B cell (primary cell): ENCODE data around the gene PMM1. TPM values are rescaled to one million over a fixed set of nuclear protein-coding genes. Genes with fewer than 3 reads are reported as not detected.

Experiments used
- ATAC-seq: fragments of 200-7000 bp; cut with Tn5 transposase; one replicate; pipeline ENCODE4 v1.10.0; 2021; ENCODE audit warnings: low read depth, mild to moderate bottlenecking, moderate number of reproducible peaks, moderate library complexity
- CTCF ChIA-PET: fragments of 350-600 bp; sonication (Branson Sonifier 250); formaldehyde crosslinking; loops from one replicate; lab custom pipeline; 2021; ENCODE audit warnings: antibody characterized with exemption, inconsistent platforms; lab: Charles Lee
- POLR2A ChIA-PET: fragments of 350-600 bp; sonication (Branson Sonifier 250); formaldehyde crosslinking; loops from one replicate; lab custom pipeline; 2021; ENCODE audit warnings: antibody characterized with exemption; lab: Charles Lee
- DNase-seq: peaks from one replicate; pipeline ENCODE4 v3.0.0; 2013
- H2AFZ ChIP-seq: 2 replicates; pipeline ENCODE4 v1.6.1; 2012; ENCODE audit warnings: mild to moderate bottlenecking, low read depth, low read length; ENCODE audit not compliant: insufficient read depth, poor library complexity, severe bottlenecking
- H3K27ac ChIP-seq, 2 donors: 1 replicate in 1 of 2; 2 replicates in 1 of 2; pipeline ENCODE4 v1.5.1; 2012 to 2013; ENCODE audit warnings: low read length in 2 of 2, mild to moderate bottlenecking in 2 of 2, moderate library complexity in 1 of 2
- H3K27me3 ChIP-seq, 4 experiments: fragments of 200-600 bp in 1 of 4; sonication (generic) in 1 of 4; replicated peaks in 1 of 4; 1 replicate in 2 of 4; 2 replicates in 2 of 4; pipeline versions ENCODE4 v1.6.1 to v1.7.0; 2013 to 2016; ENCODE audit warnings: low read length in 3 of 4, mild to moderate bottlenecking in 2 of 4, mixed read lengths in 1 of 4, moderate library complexity in 1 of 4; ENCODE audit not compliant: insufficient read depth in 4 of 4, control insufficient read depth in 3 of 4; ENCODE audit errors: control extremely low read depth in 1 of 4
- H3K36me3 ChIP-seq, 2 experiments: replicated peaks in 1 of 2; 1 replicate in 1 of 2; 2 replicates in 1 of 2; pipeline versions ENCODE4 v1.6.1 to v1.7.1; 2013; ENCODE audit warnings: low read length in 1 of 2; ENCODE audit not compliant: insufficient read depth in 2 of 2, control insufficient read depth in 1 of 2; ENCODE audit errors: control extremely low read depth in 1 of 2, extremely low read depth in 1 of 2
- H3K4me1 ChIP-seq, 2 donors: fragments of 200-600 bp in 1 of 2; sonication (generic) in 1 of 2; 1 replicate in 1 of 2; 2 replicates in 1 of 2; pipeline versions ENCODE4 v1.5.1 to v1.6.1; 2013 to 2017; ENCODE audit warnings: low read length in 2 of 2; ENCODE audit not compliant: control insufficient read depth in 2 of 2, insufficient read depth in 2 of 2
- H3K4me2 ChIP-seq: replicated peaks from 2 replicates; pipeline ENCODE3; 2012; ENCODE audit warnings: mild to moderate bottlenecking, low read depth, low read length; ENCODE audit not compliant: poor library complexity, severe bottlenecking
- H3K4me3 ChIP-seq, 5 experiments: fragments of 200-600 bp in 1 of 5; sonication (generic) in 1 of 5; 1 replicate in 3 of 5; 2 replicates in 2 of 5; pipeline versions ENCODE4 v1.5.1 to v1.7.0; 2011 to 2016; ENCODE audit warnings: low read length in 4 of 5, mild to moderate bottlenecking in 4 of 5, low read depth in 2 of 5, control low read depth in 1 of 5, moderate library complexity in 1 of 5; ENCODE audit not compliant: insufficient read depth in 1 of 5; ENCODE audit errors: control extremely low read depth in 1 of 5, extremely low read depth in 1 of 5
- H3K79me2 ChIP-seq: fragments of 200-600 bp; sonication (generic); one replicate; pipeline ENCODE4 v1.6.0; 2016; ENCODE audit warnings: low read length; ENCODE audit not compliant: control insufficient read depth, insufficient read depth
- H3K9ac ChIP-seq: fragments of 200-600 bp; sonication (generic); 2 replicates; pipeline ENCODE4 v1.6.1; 2017; ENCODE audit warnings: mild to moderate bottlenecking, low read length, moderate library complexity
- H3K9me3 ChIP-seq, 3 donors: one replicate each; pipeline versions ENCODE4 v1.6.1 to v1.7.1; 2013; ENCODE audit warnings: low read length in 2 of 3; ENCODE audit not compliant: control insufficient read depth in 2 of 3, insufficient read depth in 1 of 3; ENCODE audit errors: control extremely low read depth in 1 of 3
- H4K20me1 ChIP-seq: 2 replicates; pipeline ENCODE4 v1.6.0; 2012; ENCODE audit warnings: mild to moderate bottlenecking, low read length; ENCODE audit not compliant: insufficient read depth, control insufficient read depth, poor library complexity, severe bottlenecking
- H3K27ac Mint-ChIP-seq: one replicate; pipeline ENCODE4 v1.8.0; 2021; ENCODE audit warnings: mixed read lengths
- H3K27me3 Mint-ChIP-seq: one replicate; pipeline ENCODE4 v1.8.0; 2021; ENCODE audit warnings: mixed read lengths
- H3K4me1 Mint-ChIP-seq: one replicate; pipeline ENCODE4 v1.8.0; 2021; ENCODE audit warnings: mixed read lengths
- H3K4me3 Mint-ChIP-seq: one replicate; pipeline ENCODE4 v1.8.0; 2021; ENCODE audit warnings: mixed read lengths
- H3K9me3 Mint-ChIP-seq: one replicate; pipeline ENCODE4 v1.8.0; 2022; ENCODE audit warnings: mixed read lengths; ENCODE audit not compliant: insufficient read depth
- CTCF ChIP-seq: fragments of 200-600 bp; IDR thresholded peaks from one replicate; pipeline ENCODE4 v1.8.0; 2022; ENCODE audit warnings: antibody characterized with exemption, mild to moderate bottlenecking
- EZH2 ChIP-seq: IDR thresholded peaks from 2 replicates; pipeline ENCODE4 v1.6.1; 2012; ENCODE audit warnings: borderline replicate concordance, low read depth, mild to moderate bottlenecking, moderate library complexity, low read length; ENCODE audit not compliant: insufficient read depth, poor library complexity, severe bottlenecking
- WGBS: methylation state at CpG from one replicate; pipeline ENCODE4 v1.1.5; 2013; ENCODE audit warnings: missing lambda C conversion rate; ENCODE audit not compliant: insufficient coverage; 5-methylcytosine and 5-hydroxymethylcytosine counted together
- intact Hi-C: fragments of 100-400 bp; cut with micrococcal nuclease; formaldehyde crosslinking; loops from one replicate; pipeline ENCODE4 v1.10.0; 2022
- polyA plus RNA-seq: library from polyadenylated mRNA; depleted of rRNA; stranded (reverse); fragments of >200 nt; gene quantifications from 2 replicates; pipeline ENCODE4 v1.2.3, GENCODE V29; 2012
- total RNA-seq, 2 donors: library from RNA; stranded (reverse); fragments of 120-200 nt in 1 of 2; gene quantifications; 1 replicate in 1 of 2; 2 replicates in 1 of 2; pipeline versions ENCODE4 v1.2.3 to v1.2.4, GENCODE V29; 2013 to 2022

The PMM1 gene
- total and polyA plus RNA-seq, 2 donors (not counting 1 experiment from before 2014, with no cell fraction given) = 23.3 to 24.8 TPM

- TF ChIP-seq EZH2 (no peak), CTCF (no peak)
- ChIA-PET POLR2A (interaction anchor here (0.6 to 1.4 kb wide), 4 partner anchors 15 to 241 kb away, joined by 4 to 11 read pairs (median 7); partner anchors contain the start of genes PMM1 and TEF), CTCF (no interaction called here)
- Mint-ChIP-seq H3K4me3 (peak overlapping the region; percentile 96), H3K4me1 (peaks cover 36% of the 10 kb centered on the region), H3K27me3 (no peaks in the 10 kb centered on the region), H3K9me3 (no peaks in the 10 kb centered on the region), H3K27ac (peak overlapping the region; percentile 94)
- peak overlapping the region; percentile 95 to 96 for H3K27ac ChIP-seq
- H3K9me3 ChIP-seq = no peaks in the 10 kb centered on the region
- H3K36me3 ChIP-seq = peaks cover 0 to 28% of the 10 kb centered on the region in 2 experiments
- peak overlapping the region; percentile 98 for H2AFZ ChIP-seq
- peaks cover 46% of the 10 kb centered on the region for H4K20me1 ChIP-seq
- peaks cover 76% of the 10 kb centered on the region for H3K79me2 ChIP-seq
- peaks cover 19 to 27% of the 10 kb centered on the region in 2 donors for H3K4me1 ChIP-seq
- peak overlapping the region; percentile 63 to 97 (median 89) for H3K4me3 ChIP-seq
- intact Hi-C loops = loop anchor here (1.0 to 10.0 kb wide), 7 partner anchors 32 to 1580 kb away; partner anchors contain the start of genes ACO2, PHF5A, TEF and TOB2
- no peaks in the 10 kb centered on the region for H3K27me3 ChIP-seq
- ATAC-seq (no peak), DNase-seq (no peak)
- peak overlapping the region; percentile 95 for H3K4me2 ChIP-seq
- WGBS = 6% methylated on average over 7 of the region's 8 CpGs
- peak overlapping the region; percentile 96 for H3K9ac ChIP-seq
Observed at GRCh38 chr22:41621911-41622179, 32.2 kb upstream of the PMM1 start.

- intact Hi-C loops = loop anchor here (1.0 to 10.0 kb wide), 7 partner anchors 31 to 1579 kb away; partner anchors contain the start of genes ACO2, PHF5A, TEF and TOB2
- POLR2A ChIA-PET = interaction anchor here (0.6 to 1.6 kb wide), 11 partner anchors 32 to 765 kb away, joined by 3 to 11 read pairs (median 3); partner anchors contain the start of genes NDUFA6, PMM1, POLR3H and RBX1
Observed at GRCh38 chr22:41621099-41621910, 31.7 kb upstream of the PMM1 start, which contains the start of gene XRCC6. Gene XRCC6, plus strand, starts transcription at chr22:41621295. Its CDS starts 710 bp downstream, at chr22:41622005.

More at GRCh38 chr22:41621099-41621910, 31.7 kb upstream of the PMM1 start, which contains the start of gene XRCC6:
- no peaks in the 10 kb centered on the region for H3K9me3 Mint-ChIP-seq
- peaks cover 41% of the 10 kb centered on the region for H4K20me1 ChIP-seq
- no peaks in the 10 kb centered on the region for H3K9me3 ChIP-seq
- H3K4me1 Mint-ChIP-seq = peaks cover 39% of the 10 kb centered on the region
- H3K4me3 Mint-ChIP-seq = peak within 1 kb of the TSS; percentile 96
- peak; percentile 100 for DNase-seq
- peak within 1 kb of the TSS; percentile 95 for H3K4me2 ChIP-seq
- H3K36me3 ChIP-seq = peaks cover 0 to 24% of the 10 kb centered on the region in 2 experiments
- CTCF ChIA-PET = interaction anchor here (0.8 to 1.4 kb wide), 5 partner anchors 45 to 240 kb away, joined by 3 to 4 read pairs (median 3); partner anchors contain the start of genes POLR3H and TEF
- H2AFZ ChIP-seq = peak within 1 kb of the TSS; percentile 98
- TF ChIP-seq EZH2 = no peak
- TF ChIP-seq CTCF = no peak
- H3K4me3 ChIP-seq = peak within 1 kb of the TSS; percentile 68 to 97 (median 89)
- peaks cover 73% of the 10 kb centered on the region for H3K79me2 ChIP-seq
- peak; percentile 96 for ATAC-seq
- H3K4me1 ChIP-seq = peaks cover 19 to 27% of the 10 kb centered on the region in 2 donors
- under 1% methylated on average over 64 of the region's 70 CpGs for WGBS
- no peaks in the 10 kb centered on the region for H3K27me3 ChIP-seq
- H3K27ac Mint-ChIP-seq = peak within 1 kb of the TSS; percentile 94
- H3K27me3 Mint-ChIP-seq = no peaks in the 10 kb centered on the region
- H3K27ac ChIP-seq = peak within 1 kb of the TSS; percentile 95 to 96
- peak within 1 kb of the TSS; percentile 96 for H3K9ac ChIP-seq
